Ecto neural progenitor cell (in vitro differentiated cells): ENCODE measurements around the gene TRIM59.

ENCODE experiments used
- DNase-seq: peaks from one replicate; pipeline ENCODE4 v3.0.0-alpha.2; 2018; ENCODE audit warnings: low spot score

TRIM59 gene

DNA sequence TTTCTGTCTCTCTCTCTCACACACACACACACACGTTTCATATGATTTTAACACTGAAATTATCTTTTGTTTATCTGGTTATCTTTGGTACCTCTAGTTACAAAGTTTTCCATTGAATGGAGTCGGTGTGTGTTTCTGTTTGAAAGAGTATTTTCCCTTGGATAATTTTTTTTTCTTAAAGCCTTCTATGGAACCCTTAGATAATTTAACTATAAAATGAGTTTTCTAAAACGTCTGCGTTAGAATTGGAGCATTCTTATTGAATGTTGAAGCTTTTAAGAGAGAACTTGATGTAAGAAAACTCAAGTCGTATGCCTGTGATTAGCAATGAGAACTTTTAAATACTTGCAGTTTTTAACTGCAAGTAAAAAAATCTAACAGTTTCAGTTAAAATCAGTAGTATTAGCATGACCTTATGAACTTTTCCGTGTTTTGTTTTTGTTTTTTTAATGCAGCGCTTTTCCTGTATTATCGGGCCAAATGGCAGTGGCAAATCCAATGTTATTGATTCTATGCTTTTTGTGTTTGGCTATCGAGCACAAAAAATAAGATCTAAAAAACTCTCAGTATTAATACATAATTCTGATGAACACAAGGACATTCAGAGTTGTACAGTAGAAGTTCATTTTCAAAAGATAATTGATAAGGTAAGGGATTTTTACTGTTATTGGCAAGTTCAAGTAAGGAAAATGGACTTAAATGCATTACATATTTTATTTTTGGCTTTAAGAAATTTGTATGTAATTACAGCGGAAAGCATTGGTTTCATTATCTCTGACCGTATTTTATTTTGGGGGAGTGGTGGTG lies 47.2 kb downstream of the TRIM59 start:
- no peak for DNase-seq

DNA sequence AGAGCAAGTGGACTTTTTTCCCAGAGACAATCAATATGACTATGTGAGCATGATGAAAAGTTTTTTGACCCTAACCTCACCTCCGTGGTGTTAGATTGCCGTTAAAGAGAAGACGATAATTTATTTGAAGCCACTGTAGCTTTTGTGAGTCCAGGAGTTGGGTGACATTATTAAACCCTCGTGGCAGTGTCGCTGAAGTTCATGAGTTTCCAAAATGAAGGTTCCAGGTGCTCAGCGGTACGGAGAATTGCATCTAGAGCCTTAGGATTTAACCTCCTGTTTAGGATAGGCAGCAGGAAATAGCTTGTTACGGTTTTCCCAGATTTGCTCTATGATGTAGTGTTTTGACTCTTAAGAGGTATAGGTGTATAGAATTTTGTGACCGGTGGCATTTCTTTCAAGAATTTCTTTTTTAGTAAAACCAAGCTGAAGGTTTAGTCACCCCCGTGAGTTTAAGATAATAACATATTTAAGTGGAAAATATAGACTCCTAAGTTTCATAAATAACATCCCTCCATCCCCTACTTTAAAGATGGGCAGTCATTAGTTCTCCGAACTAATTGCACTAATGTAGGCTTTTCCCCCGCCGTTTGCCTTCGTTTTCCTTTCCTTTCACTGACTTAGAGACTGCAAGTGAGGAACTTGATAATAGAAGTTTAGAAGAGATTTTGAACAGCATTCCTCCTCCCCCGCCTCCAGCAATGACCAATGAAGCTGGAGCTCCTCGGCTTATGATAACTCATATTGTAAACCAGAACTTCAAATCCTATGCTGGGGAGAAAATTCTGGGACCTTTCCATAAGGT lies 48.1 kb downstream of the TRIM59 start:
- no peak for DNase-seq

DNA sequence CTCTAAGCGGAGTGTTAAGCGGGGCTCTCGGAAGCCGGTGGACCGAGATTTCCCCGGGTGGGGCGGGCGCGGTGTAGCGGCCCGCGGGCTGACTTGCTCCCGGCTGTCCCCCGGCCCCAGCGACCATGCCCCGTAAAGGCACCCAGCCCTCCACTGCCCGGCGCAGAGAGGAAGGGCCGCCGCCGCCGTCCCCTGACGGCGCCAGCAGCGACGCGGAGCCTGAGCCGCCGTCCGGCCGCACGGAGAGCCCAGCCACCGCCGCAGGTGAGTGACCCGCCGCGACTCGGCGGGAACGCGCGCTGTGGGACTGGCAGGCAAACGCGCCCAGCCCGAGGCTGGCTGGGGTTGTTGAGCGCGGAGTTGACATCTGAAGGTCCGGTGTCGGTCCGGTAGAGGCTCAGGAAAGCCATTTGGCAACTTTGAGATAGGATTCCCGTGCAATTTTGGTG lies 48.9 kb downstream of the TRIM59 start:
- peak; percentile 57 for DNase-seq

DNA sequence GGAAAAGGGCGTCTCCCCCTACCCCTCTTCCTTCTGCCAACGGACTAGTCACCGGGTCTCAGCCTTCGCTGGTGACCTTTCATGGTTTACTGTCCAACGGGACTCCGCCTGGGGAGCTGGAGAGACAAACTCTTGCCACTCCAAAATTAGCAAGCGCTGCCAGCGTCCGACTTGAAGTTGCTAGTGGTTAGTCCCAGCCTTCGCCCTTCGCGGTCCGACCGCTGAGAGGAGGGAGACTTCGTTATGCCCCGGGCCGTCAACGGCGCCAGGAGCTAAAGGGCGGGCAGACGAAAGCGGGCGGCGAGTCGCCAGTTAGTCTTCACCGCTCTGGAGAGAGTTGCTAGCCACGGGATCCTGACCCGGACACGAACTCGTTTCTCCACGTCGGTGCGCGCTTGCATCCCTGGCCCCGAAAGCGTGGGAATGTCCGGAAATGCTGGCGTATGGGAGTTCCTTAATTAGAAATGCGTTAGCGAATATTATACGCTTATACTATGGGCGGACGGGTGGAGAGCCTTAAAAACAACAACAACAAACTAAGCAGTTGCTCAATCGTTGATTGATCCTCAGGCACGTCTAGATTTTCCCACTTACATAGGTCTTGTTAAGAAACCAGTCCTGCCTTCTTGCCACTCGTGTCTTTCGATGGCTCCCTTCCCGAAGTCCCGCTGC lies 49.4 kb downstream of the TRIM59 start:
- peak; percentile 61 for DNase-seq

DNA sequence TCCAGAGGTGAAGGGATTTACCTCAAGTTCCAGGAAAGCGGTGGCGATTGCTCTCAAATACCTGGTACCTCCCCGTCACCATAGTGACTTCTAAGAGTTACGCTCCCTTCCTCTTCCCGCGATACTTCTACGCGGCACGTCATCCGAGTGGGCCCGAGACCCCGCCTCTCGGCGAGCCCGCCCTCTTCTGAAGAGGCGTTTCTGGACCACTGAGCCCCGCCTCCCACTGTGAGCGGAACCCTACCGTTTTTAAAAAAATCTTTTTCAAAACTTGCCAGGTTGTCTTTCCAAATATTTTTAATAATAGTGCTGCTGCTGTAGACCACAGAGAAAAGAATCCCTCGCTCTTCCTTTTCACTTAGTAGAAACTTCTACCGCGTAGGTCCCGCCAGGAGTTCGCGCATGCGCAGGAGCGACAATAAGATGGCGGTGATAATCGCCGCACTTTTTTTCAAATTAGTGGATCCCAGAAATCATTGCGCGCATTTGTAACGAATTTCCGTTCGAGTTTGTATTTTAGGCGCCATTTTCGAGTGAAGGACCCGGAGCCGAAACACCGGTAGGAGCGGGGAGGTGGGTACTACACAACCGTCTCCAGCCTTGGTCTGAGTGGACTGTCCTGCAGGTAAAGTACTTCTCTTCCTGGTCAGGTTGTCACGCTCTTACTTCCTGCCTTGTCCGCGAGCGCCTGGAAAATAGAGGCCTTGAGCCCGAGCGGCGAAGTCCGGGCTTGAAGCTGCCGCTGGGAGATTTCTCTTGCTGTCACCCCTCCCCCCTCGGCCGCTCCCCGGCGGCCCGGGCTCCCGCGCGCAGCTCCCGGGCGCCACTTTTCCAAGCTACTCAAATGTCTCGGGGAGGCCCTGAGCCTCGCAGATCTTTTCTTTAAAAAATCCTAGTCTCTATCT lies 50.2 kb downstream of the TRIM59 start, which contains the start of the genes IFT80 and SMC4:
Gene IFT80 (minus strand): TSS at position 101 of the 905 bp plus-strand sequence. CDS start 14,625 bp downstream, outside the sequence.
Gene SMC4 (plus strand): TSS at position 526 of the 905 bp plus-strand sequence. CDS start 1,177 bp downstream, outside the sequence.
- DNase-seq, result peak; percentile 94

DNA sequence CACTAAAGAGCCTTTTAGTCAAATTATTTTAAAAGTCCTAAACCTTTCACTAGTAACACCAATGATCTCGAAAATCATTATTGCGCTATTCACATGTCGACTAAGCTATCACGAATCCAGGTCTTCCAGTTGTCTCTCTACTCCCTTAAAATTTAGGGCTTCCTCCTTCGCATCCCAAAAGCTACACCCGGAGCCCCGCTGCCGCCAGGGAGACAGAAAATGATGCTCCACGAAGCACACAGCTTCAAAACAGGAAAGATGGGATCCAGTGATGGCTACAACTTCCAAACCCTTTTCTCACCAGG lies 50.8 kb downstream of the TRIM59 start:
- no peak for DNase-seq

DNA sequence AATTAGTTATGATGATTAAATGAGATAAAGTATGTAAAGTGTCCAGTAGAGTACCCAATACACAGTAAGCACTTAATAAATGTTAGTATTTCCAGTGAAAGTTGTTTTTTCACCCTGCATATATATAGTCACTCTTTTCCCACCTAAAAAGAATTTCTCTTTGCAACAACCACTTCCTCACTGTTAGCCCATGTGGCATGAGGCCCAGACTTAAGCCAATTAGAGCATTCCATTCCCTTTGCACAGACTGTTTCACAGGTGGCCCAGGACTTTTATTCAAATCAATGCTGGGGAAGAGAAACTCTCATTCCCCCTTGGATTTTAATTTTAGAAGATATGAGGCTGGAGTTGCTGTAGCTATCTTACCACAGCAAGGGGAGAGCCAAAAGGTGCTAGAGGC lies 54.3 kb downstream of the TRIM59 start:
- no peak for DNase-seq

DNA sequence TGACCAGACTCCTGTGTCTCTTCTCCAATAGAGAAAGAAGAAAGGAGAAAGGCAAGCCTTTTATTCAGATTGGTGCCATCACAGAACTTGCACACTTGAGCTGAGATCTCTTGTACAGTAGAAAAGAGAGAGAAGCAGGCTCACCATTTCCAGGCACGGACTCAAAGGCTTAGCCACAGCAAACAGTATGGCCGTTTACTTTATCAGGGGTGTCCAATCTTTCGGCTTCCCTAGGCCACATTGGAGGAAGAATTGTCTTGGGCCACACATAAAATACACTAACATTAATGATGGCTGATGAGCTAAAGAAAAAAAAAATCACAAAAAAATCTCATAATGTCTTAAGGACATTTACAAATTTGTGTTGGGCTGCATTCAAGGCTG lies 55.6 kb downstream of the TRIM59 start:
- no peak for DNase-seq

DNA sequence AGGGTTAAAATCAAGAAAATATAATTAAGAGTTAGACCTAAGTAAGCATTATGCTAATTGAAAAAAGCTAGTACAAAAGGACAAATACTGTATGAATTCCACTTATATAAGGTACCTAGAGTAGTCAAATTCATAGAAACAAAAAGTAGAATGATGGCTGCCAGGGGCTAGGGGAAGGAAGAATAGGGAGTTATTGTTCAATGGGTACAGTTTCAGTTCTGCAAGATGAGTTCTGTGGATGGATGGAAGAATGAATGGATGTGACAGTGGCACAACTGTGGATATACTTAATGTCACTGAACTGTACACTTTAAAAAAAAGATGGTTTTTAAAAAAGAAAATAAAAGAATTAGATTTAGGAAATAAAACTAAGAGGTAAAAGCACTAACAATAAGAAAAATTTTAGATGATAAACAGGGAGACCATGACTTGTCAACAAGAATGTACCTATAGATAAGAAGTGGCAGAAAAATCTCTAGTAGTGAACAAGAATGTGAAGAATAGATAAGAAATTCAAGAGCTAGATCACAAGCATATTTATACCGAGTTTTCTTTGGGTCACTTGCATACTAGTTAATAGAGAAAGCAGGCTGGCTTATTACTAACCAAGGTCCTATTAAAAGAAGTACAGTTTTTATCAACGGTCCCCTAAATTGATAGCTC lies 56.1 kb downstream of the TRIM59 start:
- DNase-seq, result no peak

DNA sequence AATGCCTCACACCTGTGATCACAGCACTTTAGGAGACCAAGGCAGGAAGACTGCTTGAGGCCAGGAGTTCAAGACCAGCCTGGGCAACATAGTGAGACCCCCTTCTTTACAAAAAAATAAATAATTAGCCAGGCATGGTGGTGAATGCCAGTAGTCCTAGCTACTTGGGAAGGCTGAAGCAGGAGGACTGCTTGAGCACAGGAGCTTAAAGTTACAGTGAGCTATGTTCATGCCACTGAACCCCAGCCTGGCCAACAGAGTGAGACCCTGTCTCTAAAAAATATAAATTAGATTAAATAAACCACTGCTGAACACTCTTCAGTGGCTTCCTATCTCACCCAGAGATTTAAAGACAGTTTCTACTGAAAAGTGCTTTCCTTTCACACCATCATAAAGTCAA lies 56.8 kb downstream of the TRIM59 start:
- DNase-seq, result no peak

DNA sequence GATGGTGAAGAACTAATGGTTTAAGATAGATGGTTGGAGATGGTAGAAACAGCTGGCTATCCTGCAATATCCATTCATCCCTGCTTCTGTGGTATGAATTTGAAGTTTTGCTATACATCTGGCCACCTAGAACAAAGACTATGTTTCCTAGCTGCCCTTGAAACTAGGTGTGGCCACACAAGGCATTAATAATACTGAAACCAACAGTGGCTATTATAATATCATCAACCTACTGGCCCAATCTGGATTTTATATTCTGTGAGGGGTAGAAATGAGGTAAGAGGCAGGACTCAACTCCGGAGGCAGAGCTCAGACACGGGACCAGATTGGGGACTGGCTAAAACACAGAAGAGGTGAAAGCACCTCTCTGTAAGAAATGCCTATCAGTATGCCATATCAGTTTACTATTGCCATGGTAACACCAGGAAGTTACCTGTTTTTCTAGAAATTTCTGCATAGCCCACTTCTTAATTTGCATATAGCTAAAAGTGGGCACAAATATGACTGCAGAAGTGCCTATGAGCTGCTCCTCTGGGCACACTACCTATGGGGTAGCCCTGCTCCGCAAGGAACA lies 58.9 kb downstream of the TRIM59 start:
- DNase-seq, result no peak
